Measurements from ENCODE around the gene OR10H2.

OR10H2 gene

GRCh38 chr19:15775249-15775648 lies 47.4 kb downstream of the OR10H2 start:
- Histone ChIP-seq H2BK15ac (ENCODE audit: low read depth, poor library complexity, severe bottlenecking) (no peak overlapping the region), H3K23ac (ENCODE audit: low read length in 2 of 2) (no peak overlapping the region), H3K4ac (ENCODE audit: low read depth in 1 of 2, low read length in 2 of 2) (no peak overlapping the region), H3K36me3 (ENCODE audit: control insufficient read depth in 1 of 2, insufficient read depth in 2 of 2, low read depth in 1 of 2, low read length in 2 of 2) (no peaks in the 10 kb centered on the region), H4K8ac (ENCODE audit: low read length) (no peak overlapping the region), H3K79me1 (replicated peaks; ENCODE audit: low read length, poor library complexity, severe bottlenecking) (no peaks in the 10 kb centered on the region), H3K9ac (ENCODE audit: low read length) (no peak overlapping the region), H2BK120ac (ENCODE audit: low read depth, low read length) (no peak overlapping the region), H3K4me3 (ENCODE audit: insufficient read depth in 1 of 2, low read depth in 1 of 2, low read length in 2 of 2) (no peak overlapping the region), H2BK12ac (ENCODE audit: low read length in 2 of 2) (no peak overlapping the region), H2AFZ (ENCODE audit: low read depth, low read length) (no peak overlapping the region), H3K9me3 (ENCODE audit: control insufficient read depth, low read length) (no peaks in the 10 kb centered on the region), H3K14ac (ENCODE audit: low read length in 2 of 2) (no peak overlapping the region), H2BK5ac (ENCODE audit: low read depth, low read length, poor library complexity, severe bottlenecking) (no peak overlapping the region), H4K91ac (ENCODE audit: low read length) (no peak overlapping the region), H3K18ac (ENCODE audit: low read depth in 1 of 2, low read length in 2 of 2) (no peak overlapping the region), H2AK5ac (ENCODE audit: low read length, severe bottlenecking) (no peak overlapping the region), H3K4me1 (ENCODE audit: control insufficient read depth, insufficient read depth, low read depth, low read length) (no peaks in the 10 kb centered on the region), H3K27ac (ENCODE audit: low read length, poor library complexity, severe bottlenecking) (no peak overlapping the region), H3K27me3 (ENCODE audit: control insufficient read depth in 1 of 2, insufficient read depth in 1 of 2, low read length in 2 of 2) (no peaks in the 10 kb centered on the region), H3K4me2 (ENCODE audit: low read length, poor library complexity, severe bottlenecking) (no peak overlapping the region)
- DNase-seq: no peak
- WGBS: 18% methylated on average over 2 of the region's 2 CpGs

GRCh38 chr19:15776264-15776663 lies 48.4 kb downstream of the OR10H2 start:
- H3K9me3 ChIP-seq (ENCODE audit: control insufficient read depth, low read length): no peaks in the 10 kb centered on the region
- no peak overlapping the region for H2BK5ac ChIP-seq (ENCODE audit: low read depth, low read length, poor library complexity, severe bottlenecking)
- H4K91ac ChIP-seq (ENCODE audit: low read length): no peak overlapping the region
- H2BK120ac ChIP-seq (ENCODE audit: low read depth, low read length): no peak overlapping the region
- no peak overlapping the region for H3K4me3 ChIP-seq (ENCODE audit: insufficient read depth in 1 of 2, low read depth in 1 of 2, low read length in 2 of 2)
- 88% methylated on average over 4 of the region's 4 CpGs for whole genome bisulfite sequencing
- H4K8ac ChIP-seq (ENCODE audit: low read length): no peak overlapping the region
- H3K4me1 ChIP-seq (ENCODE audit: control insufficient read depth, insufficient read depth, low read depth, low read length): no peaks in the 10 kb centered on the region
- H2BK12ac ChIP-seq (ENCODE audit: low read length in 2 of 2): no peak overlapping the region
- no peak overlapping the region for H3K18ac ChIP-seq (ENCODE audit: low read depth in 1 of 2, low read length in 2 of 2)
- no peak overlapping the region for H3K14ac ChIP-seq (ENCODE audit: low read length in 2 of 2)
- H2AFZ ChIP-seq (ENCODE audit: low read depth, low read length): no peak overlapping the region
- H3K79me1 ChIP-seq (replicated peaks; ENCODE audit: low read length, poor library complexity, severe bottlenecking): no peaks in the 10 kb centered on the region
- H2AK5ac ChIP-seq (ENCODE audit: low read length, severe bottlenecking): no peak overlapping the region
- H3K4ac ChIP-seq (ENCODE audit: low read depth in 1 of 2, low read length in 2 of 2): no peak overlapping the region
- no peak overlapping the region for H3K9ac ChIP-seq (ENCODE audit: low read length)
- no peak overlapping the region for H3K27ac ChIP-seq (ENCODE audit: low read length, poor library complexity, severe bottlenecking)
- H2BK15ac ChIP-seq (ENCODE audit: low read depth, poor library complexity, severe bottlenecking): no peak overlapping the region
- no peak overlapping the region for H3K4me2 ChIP-seq (ENCODE audit: low read length, poor library complexity, severe bottlenecking)
- no peaks in the 10 kb centered on the region for H3K36me3 ChIP-seq (ENCODE audit: control insufficient read depth in 1 of 2, insufficient read depth in 2 of 2, low read depth in 1 of 2, low read length in 2 of 2)
- DNase-seq: no peak
- H3K27me3 ChIP-seq (ENCODE audit: control insufficient read depth in 1 of 2, insufficient read depth in 1 of 2, low read length in 2 of 2): no peaks in the 10 kb centered on the region
- no peak overlapping the region for H3K23ac ChIP-seq (ENCODE audit: low read length in 2 of 2)

GRCh38 chr19:15776991-15777970 lies 49.5 kb downstream of the OR10H2 start:
- Histone ChIP-seq H2BK12ac (ENCODE audit: low read length in 2 of 2) (no peak overlapping the region), H3K27me3 (ENCODE audit: control insufficient read depth in 1 of 2, insufficient read depth in 1 of 2, low read length in 2 of 2) (no peaks in the 10 kb centered on the region)
- 55% methylated on average over 9 of the region's 9 CpGs for WGBS

More at GRCh38 chr19:15776991-15777970, 49.5 kb downstream of the OR10H2 start:
- no peak for DNase-seq
- no peak overlapping the region for H2AK5ac ChIP-seq (ENCODE audit: low read length, severe bottlenecking)
- H3K4me2 ChIP-seq (ENCODE audit: low read length, poor library complexity, severe bottlenecking): no peak overlapping the region
- H3K18ac ChIP-seq (ENCODE audit: low read depth in 1 of 2, low read length in 2 of 2): no peak overlapping the region
- H3K4ac ChIP-seq (ENCODE audit: low read depth in 1 of 2, low read length in 2 of 2): no peak overlapping the region
- H2BK5ac ChIP-seq (ENCODE audit: low read depth, low read length, poor library complexity, severe bottlenecking): no peak overlapping the region
- H3K27ac ChIP-seq (ENCODE audit: low read length, poor library complexity, severe bottlenecking): no peak overlapping the region
- no peaks in the 10 kb centered on the region for H3K9me3 ChIP-seq (ENCODE audit: control insufficient read depth, low read length)
- H3K36me3 ChIP-seq (ENCODE audit: control insufficient read depth in 1 of 2, insufficient read depth in 2 of 2, low read depth in 1 of 2, low read length in 2 of 2): no peaks in the 10 kb centered on the region
- no peak overlapping the region for H4K8ac ChIP-seq (ENCODE audit: low read length)
- no peak overlapping the region for H3K23ac ChIP-seq (ENCODE audit: low read length in 2 of 2)
- no peak overlapping the region for H3K9ac ChIP-seq (ENCODE audit: low read length)
- H2BK120ac ChIP-seq (ENCODE audit: low read depth, low read length): no peak overlapping the region
- no peak overlapping the region for H4K91ac ChIP-seq (ENCODE audit: low read length)
- no peak overlapping the region for H3K4me3 ChIP-seq (ENCODE audit: insufficient read depth in 1 of 2, low read depth in 1 of 2, low read length in 2 of 2)
- H3K14ac ChIP-seq (ENCODE audit: low read length in 2 of 2): no peak overlapping the region
- H2AFZ ChIP-seq (ENCODE audit: low read depth, low read length): no peak overlapping the region
- H2BK15ac ChIP-seq (ENCODE audit: low read depth, poor library complexity, severe bottlenecking): no peak overlapping the region
- no peaks in the 10 kb centered on the region for H3K79me1 ChIP-seq (replicated peaks; ENCODE audit: low read length, poor library complexity, severe bottlenecking)
- H3K4me1 ChIP-seq (ENCODE audit: control insufficient read depth, insufficient read depth, low read depth, low read length): no peaks in the 10 kb centered on the region
